ENCODE data around the gene FGF14.

FGF14 gene

DNA sequence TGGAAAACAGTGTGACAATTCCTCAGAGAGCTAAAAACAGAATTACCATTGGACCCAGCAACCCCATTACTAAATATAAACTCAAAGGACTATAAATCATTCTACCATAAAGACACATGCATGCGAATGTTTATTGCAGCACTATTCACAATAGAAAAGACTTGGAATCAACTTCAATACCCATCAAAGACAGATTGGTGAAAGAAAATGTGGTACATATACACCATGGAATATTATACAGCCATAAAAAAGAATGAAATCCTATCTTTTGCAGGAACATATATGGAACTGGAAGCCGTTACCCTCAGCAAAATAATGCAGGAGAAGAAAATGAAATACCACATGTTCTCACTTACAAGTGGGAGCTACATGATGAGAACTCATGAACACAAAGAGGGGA, 20.8 kb upstream of the FGF14 start:
- TF ChIP-seq, protein P1, sequence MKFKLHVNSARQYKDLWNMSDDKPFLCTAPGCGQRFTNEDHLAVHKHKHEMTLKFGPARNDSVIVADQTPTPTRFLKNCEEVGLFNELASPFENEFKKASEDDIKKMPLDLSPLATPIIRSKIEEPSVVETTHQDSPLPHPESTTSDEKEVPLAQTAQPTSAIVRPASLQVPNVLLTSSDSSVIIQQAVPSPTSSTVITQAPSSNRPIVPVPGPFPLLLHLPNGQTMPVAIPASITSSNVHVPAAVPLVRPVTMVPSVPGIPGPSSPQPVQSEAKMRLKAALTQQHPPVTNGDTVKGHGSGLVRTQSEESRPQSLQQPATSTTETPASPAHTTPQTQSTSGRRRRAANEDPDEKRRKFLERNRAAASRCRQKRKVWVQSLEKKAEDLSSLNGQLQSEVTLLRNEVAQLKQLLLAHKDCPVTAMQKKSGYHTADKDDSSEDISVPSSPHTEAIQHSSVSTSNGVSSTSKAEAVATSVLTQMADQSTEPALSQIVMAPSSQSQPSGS (tag by site-specific recombination; IDR thresholded peaks at IDR 0.05; ENCODE audit: low read depth), result no peak
- peak; percentile 29; the same call in 1 of the 2 replicates for TF ChIP-seq ZNF146 (tag by site-specific recombination; IDR thresholded peaks at IDR 0.05)
- Histone ChIP-seq H3K4me1 (ENCODE audit: control insufficient read depth, insufficient read depth, low read length) (no peaks in the 10 kb centered on the region), H3K4me3 (ENCODE audit: low read depth, low read length) (no peak overlapping the region), H3K27ac (ENCODE audit: extremely low read depth, low read depth, low read length) (no peak overlapping the region), H3K36me3 (ENCODE audit: control insufficient read depth in 2 of 2, insufficient read depth in 1 of 2, low read length in 2 of 2) (no peaks in the 10 kb centered on the region), H3K9me3 (ENCODE audit: control insufficient read depth, insufficient read depth, low read depth, low read length) (no peaks in the 10 kb centered on the region)
- CTCF ChIA-PET, result no interaction called here
- POLR2A ChIA-PET, result no interaction called here

DNA sequence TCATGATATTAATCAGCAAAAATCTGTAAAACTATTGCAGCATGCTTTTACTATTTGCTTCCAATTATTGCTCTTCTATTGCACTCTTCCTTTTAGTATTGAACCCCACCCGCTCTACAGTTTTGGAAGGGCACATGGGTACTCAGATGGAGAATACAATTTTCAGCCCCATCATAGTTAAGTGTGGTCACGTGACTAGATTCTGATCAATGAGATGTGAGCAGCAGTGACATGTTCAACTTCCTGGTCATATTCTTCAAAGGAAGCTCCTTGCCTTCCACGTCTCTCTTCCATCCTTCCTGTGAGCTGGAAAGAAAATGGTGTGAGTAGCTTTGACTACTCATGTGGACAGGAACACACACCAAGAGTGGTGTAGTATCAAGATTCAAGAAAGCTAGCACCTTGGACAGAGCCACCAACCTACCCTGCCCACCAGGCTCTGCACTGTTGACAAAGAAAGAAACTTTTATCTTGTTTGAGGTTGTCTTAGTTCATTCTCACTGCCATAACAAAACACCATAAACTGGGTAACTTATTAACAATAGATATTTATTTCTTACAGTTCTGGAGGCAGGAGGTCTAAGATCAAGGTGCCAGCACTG, 3.8 kb upstream of the FGF14 start:
- H3K9me3 ChIP-seq (ENCODE audit: control insufficient read depth, insufficient read depth, low read depth, low read length), result no peaks in the 10 kb centered on the region
- POLR2A ChIA-PET, result interaction anchor here (0.9 kb wide), 1 partner anchor 658 kb away, joined by 3 read pairs; no protein-coding TSS in a partner anchor
- TF ChIP-seq, protein P2, sequence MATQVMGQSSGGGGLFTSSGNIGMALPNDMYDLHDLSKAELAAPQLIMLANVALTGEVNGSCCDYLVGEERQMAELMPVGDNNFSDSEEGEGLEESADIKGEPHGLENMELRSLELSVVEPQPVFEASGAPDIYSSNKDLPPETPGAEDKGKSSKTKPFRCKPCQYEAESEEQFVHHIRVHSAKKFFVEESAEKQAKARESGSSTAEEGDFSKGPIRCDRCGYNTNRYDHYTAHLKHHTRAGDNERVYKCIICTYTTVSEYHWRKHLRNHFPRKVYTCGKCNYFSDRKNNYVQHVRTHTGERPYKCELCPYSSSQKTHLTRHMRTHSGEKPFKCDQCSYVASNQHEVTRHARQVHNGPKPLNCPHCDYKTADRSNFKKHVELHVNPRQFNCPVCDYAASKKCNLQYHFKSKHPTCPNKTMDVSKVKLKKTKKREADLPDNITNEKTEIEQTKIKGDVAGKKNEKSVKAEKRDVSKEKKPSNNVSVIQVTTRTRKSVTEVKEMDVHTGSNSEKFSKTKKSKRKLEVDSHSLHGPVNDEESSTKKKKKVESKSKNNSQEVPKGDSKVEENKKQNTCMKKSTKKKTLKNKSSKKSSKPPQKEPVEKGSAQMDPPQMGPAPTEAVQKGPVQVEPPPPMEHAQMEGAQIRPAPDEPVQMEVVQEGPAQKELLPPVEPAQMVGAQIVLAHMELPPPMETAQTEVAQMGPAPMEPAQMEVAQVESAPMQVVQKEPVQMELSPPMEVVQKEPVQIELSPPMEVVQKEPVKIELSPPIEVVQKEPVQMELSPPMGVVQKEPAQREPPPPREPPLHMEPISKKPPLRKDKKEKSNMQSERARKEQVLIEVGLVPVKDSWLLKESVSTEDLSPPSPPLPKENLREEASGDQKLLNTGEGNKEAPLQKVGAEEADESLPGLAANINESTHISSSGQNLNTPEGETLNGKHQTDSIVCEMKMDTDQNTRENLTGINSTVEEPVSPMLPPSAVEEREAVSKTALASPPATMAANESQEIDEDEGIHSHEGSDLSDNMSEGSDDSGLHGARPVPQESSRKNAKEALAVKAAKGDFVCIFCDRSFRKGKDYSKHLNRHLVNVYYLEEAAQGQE (tag by site-specific recombination; IDR thresholded peaks at IDR 0.05), result peak; percentile 90
- TF ChIP-seq ZNF146 (tag by site-specific recombination; IDR thresholded peaks at IDR 0.05) (no peak), ZBTB48 (tag by site-specific recombination; IDR thresholded peaks at IDR 0.05) (no peak), KLF7 (tag by site-specific recombination; IDR thresholded peaks at IDR 0.05; ENCODE audit: borderline replicate concordance) (no peak)

DNA sequence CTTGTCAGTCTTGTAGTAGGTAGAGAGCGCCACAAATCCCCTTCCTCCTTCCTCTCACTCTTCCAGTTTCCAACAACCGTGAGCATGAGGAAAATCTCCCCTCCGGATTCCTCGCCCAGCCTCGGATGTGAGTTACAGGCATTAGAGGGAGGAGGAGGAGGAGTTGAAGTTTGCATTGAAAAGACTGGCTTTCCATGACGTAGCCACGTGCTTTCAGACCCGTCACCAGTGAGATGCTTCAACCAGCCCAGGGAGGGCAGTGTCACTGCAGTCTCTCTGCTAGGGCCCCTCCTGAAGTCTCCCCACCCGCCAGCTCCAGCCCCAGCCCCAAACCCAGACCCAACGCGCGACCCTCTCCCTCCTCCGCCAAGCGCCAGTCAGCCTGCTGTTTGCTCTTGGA, 442 bp upstream of the FGF14 start:
- H3K27ac ChIP-seq (ENCODE audit: extremely low read depth, low read depth, low read length), result no peak overlapping the region
- H3K9me3 ChIP-seq (ENCODE audit: control insufficient read depth, insufficient read depth, low read depth, low read length), result no peaks in the 10 kb centered on the region
- no peaks in the 10 kb centered on the region for H3K36me3 ChIP-seq (ENCODE audit: control insufficient read depth in 2 of 2, insufficient read depth in 1 of 2, low read length in 2 of 2)
- POLR2A ChIA-PET, result no interaction called here
- TF ChIP-seq, protein P3, sequence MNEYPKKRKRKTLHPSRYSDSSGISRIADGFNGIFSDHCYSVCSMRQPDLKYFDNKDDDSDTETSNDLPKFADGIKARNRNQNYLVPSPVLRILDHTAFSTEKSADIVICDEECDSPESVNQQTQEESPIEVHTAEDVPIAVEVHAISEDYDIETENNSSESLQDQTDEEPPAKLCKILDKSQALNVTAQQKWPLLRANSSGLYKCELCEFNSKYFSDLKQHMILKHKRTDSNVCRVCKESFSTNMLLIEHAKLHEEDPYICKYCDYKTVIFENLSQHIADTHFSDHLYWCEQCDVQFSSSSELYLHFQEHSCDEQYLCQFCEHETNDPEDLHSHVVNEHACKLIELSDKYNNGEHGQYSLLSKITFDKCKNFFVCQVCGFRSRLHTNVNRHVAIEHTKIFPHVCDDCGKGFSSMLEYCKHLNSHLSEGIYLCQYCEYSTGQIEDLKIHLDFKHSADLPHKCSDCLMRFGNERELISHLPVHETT (tag by site-specific recombination; IDR thresholded peaks at IDR 0.05), result no peak
- TF ChIP-seq ZBTB17 (tag by site-specific recombination; IDR thresholded peaks at IDR 0.05), result 0 out of 2 replicates have a peak, but pooled peaks have one; percentile 4
- H3K4me1 ChIP-seq (ENCODE audit: control insufficient read depth, insufficient read depth, low read length), result no peaks in the 10 kb centered on the region
- H3K4me3 ChIP-seq (ENCODE audit: low read depth, low read length), result no peak overlapping the region
- CTCF ChIA-PET, result no interaction called here

More for the DNA sequence above, 3.8 kb upstream of the FGF14 start:
- Histone ChIP-seq H3K4me3 (ENCODE audit: low read depth, low read length) (no peak overlapping the region), H3K27ac (ENCODE audit: extremely low read depth, low read depth, low read length) (no peak overlapping the region), H3K36me3 (ENCODE audit: control insufficient read depth in 2 of 2, insufficient read depth in 1 of 2, low read length in 2 of 2) (no peaks in the 10 kb centered on the region), H3K4me1 (ENCODE audit: control insufficient read depth, insufficient read depth, low read length) (no peaks in the 10 kb centered on the region)
- CTCF ChIA-PET, result no interaction called here

DNA sequence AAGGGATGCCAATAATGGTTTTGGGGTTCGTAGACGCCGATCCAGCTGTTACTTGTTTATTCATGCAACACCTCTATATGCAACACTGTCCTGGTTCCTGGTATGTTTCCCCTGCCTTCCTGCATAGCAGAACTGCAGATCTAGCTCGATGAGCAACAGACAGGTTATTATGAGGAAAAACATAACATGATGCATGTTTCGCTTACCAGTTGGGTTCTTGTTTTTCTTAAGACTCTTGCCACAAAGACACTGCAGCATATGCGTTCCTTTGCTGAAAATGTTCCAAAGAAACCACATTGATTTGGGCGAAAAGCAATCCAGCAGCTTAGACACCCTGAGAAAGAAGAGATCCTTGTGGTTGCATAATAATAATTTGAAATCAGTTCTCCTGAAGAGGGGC, 583 bp downstream of the FGF14 start:
- Histone ChIP-seq H3K36me3 (ENCODE audit: control insufficient read depth in 2 of 2, insufficient read depth in 1 of 2, low read length in 2 of 2) (no peaks in the 10 kb centered on the region), H3K4me3 (ENCODE audit: low read depth, low read length) (peak overlapping the region; percentile 41; the same call in 1 of the 2 replicates), H3K4me1 (ENCODE audit: control insufficient read depth, insufficient read depth, low read length) (no peaks in the 10 kb centered on the region), H3K27ac (ENCODE audit: extremely low read depth, low read depth, low read length) (no peak overlapping the region), H3K9me3 (ENCODE audit: control insufficient read depth, insufficient read depth, low read depth, low read length) (no peaks in the 10 kb centered on the region)
- TF ChIP-seq ZNF701 (tag by site-specific recombination; IDR thresholded peaks at IDR 0.05) (no peak), ZBTB17 (tag by site-specific recombination; IDR thresholded peaks at IDR 0.05) (peak; percentile 29; the same call in 1 of the 2 replicates), ZFP37 (tag by site-specific recombination; IDR thresholded peaks at IDR 0.05) (no peak), ZNF658 (tag by site-specific recombination; IDR thresholded peaks at IDR 0.05) (no peak)
- TF ChIP-seq, protein P2 (tag by site-specific recombination; IDR thresholded peaks at IDR 0.05), result no peak
- ChIA-PET CTCF (interaction anchor here (0.8 kb wide), 1 partner anchor 260 kb away, joined by 10 read pairs; no protein-coding TSS in a partner anchor), POLR2A (no interaction called here)
